SH-SY5Y (cell line): ENCODE measurements around the gene LYPLA2.

Source experiments
- GATA2 ChIP-seq: IDR thresholded peaks from 2 replicates; pipeline ENCODE4 v1.6.1; 2011; ENCODE audit warnings: mild to moderate bottlenecking, low read depth, low read length
- GATA3 ChIP-seq: IDR thresholded peaks from 2 replicates; pipeline ENCODE4 v1.6.1; 2011; ENCODE audit warnings: low read depth, mild to moderate bottlenecking, low read length, moderate library complexity

DNA sequence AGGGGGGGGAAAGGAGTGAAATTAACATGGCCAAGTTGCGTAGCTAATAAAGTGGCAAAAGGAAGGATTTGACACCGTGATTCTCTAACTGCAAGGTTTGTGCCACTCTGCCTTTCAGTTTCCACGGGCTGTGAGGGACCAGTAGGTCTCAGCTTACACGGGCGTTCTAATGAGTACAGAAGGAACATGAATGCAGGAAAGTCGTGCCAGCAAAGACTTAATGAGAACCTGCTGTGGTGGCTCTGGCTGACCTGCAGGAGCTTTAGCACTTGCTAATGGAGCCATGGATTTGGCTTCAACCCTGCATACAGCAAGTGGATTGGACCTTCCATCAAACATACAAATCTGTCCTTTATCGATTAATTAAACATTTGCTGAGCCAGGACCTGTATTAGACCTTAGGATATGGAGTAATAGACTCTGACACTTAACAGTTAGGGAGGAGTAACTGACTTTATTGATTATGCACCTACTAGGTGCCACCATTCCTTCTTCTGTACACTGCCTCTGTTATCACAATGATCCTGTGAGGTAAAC lies 27.8 kb upstream of the LYPLA2 start:
- no peak for TF ChIP-seq GATA3
- no peak for TF ChIP-seq GATA2
